ENCODE results near the gene CHPF2.

DNA sequence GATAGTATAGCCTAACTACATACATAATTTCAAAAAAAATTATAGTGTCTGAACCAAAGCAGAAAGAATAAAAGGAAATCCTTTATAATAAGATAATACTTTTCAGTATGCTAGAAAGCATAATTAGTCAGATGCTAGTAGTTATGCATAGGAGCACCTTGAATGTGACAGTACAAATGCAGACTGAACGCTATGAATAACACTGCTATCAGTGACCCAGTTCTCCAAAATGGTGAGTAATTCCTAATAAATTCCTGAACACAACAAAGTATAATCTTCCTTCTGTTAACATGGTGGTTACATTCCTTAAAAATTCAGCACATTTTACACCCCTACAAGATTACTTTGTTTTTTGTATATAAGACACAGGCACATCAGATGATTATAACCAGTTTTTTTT lies 1.2 kb upstream of the CHPF2 start:
- TF ChIP-seq, protein P1, sequence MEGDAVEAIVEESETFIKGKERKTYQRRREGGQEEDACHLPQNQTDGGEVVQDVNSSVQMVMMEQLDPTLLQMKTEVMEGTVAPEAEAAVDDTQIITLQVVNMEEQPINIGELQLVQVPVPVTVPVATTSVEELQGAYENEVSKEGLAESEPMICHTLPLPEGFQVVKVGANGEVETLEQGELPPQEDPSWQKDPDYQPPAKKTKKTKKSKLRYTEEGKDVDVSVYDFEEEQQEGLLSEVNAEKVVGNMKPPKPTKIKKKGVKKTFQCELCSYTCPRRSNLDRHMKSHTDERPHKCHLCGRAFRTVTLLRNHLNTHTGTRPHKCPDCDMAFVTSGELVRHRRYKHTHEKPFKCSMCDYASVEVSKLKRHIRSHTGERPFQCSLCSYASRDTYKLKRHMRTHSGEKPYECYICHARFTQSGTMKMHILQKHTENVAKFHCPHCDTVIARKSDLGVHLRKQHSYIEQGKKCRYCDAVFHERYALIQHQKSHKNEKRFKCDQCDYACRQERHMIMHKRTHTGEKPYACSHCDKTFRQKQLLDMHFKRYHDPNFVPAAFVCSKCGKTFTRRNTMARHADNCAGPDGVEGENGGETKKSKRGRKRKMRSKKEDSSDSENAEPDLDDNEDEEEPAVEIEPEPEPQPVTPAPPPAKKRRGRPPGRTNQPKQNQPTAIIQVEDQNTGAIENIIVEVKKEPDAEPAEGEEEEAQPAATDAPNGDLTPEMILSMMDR (IDR thresholded peaks at IDR 0.05): no peak
- no peak for TF ChIP-seq EP300 (IDR thresholded peaks at IDR 0.05)

All from tibial nerve (tissue), 4 donors.